ENCODE results near the gene CPHXL2.

CPHXL2 gene

DNA sequence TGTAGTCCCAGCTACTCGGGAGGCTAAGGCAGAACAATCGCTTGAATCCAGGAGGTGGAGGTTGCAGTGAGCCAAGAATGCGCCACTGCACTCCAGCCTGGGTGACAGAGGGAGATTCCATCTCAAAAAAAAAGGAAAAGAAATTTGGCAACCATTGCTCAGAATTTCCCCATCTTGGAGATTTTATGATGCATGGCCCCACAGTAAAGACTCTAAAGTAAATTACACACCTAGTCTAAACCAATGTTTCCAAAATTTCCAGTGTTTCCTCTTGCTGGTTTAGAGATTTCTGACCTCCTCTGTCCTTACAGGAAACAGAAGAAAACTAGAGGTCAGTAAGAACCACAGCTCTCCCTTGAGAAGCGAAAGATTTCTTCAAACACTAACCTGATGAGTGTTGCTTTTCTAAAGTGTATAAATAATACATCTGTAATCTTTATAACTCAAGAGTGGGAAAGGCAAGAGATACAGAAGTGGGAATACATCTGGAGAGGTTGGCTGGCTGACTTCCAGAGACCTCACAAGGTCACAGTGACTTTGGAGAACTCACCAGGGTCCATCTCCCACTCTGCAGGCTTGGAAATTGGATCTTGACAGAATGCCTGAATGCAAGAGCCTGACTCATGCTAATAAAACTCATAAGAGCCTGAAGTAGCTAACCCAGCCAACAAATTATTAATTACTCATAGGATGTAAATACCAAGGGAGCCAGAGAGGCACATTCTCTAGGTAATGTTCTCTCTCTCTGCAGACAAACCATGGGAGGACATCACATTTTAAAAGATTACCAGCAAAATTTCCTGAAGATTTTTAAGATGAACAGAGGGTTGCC lies 62.5 kb downstream of the CPHXL2 start:
- no peaks in the 10 kb centered on the region for H3K27me3 Mint-ChIP-seq
- H3K9me3 Mint-ChIP-seq = no peaks in the 10 kb centered on the region
- ATAC-seq (replicated peaks) (no peak), DNase-seq (no peak)
- peaks cover 24 to 30% of the 10 kb centered on the region in 2 donors for H3K4me1 Mint-ChIP-seq (ENCODE audit: low read depth in 2 of 2)
- H3K36me3 Mint-ChIP-seq (ENCODE audit: insufficient read depth) = peaks cover 67% of the 10 kb centered on the region
- peak overlapping the region in 1 of 2 donors; percentile 25 for H3K4me3 Mint-ChIP-seq
- peak overlapping the region; percentile 96 to 98 for H3K27ac Mint-ChIP-seq

All from effector memory CD8-positive, alpha-beta T cell (primary cell).